BLaER1 treated with 17β-estradiol and CSF1 and Interleukin-3, amounts not matched to agents 10 nM and 100 nM (cell line): ENCODE measurements around the gene SRMS.

Experiments
- H3K27ac ChIP-seq, 11 experiments: shearing (Covaris generic); formaldehyde crosslinking; 2 replicates each; pipeline ENCODE4 v1.8.1; 2022
- H3K27me3 ChIP-seq, 11 experiments: shearing (Covaris generic); formaldehyde crosslinking; 2 replicates each; pipeline ENCODE4 v1.8.1; 2022
- H3K36me3 ChIP-seq, 11 experiments: shearing (Covaris generic); formaldehyde crosslinking; 2 replicates each; pipeline ENCODE4 v1.8.1; 2022
- H3K4me1 ChIP-seq, 10 experiments: shearing (Covaris generic); formaldehyde crosslinking; 2 replicates each; pipeline ENCODE4 v1.8.1; 2022
- H3K4me2 ChIP-seq, 11 experiments: shearing (Covaris generic); formaldehyde crosslinking; 2 replicates each; pipeline ENCODE4 v1.8.1; 2022
- H3K4me3 ChIP-seq, 10 experiments: shearing (Covaris generic); formaldehyde crosslinking; 2 replicates each; pipeline ENCODE4 v1.8.1; 2022
- H3K9ac ChIP-seq, 11 experiments: shearing (Covaris generic); formaldehyde crosslinking; 2 replicates each; pipeline ENCODE4 v1.8.1; 2022
- H3K9me3 ChIP-seq, 11 experiments: shearing (Covaris generic); formaldehyde crosslinking; replicated peaks in 1 of 11; 2 replicates each; pipeline ENCODE4 v1.8.1; 2022
- H4K20me1 ChIP-seq, 11 experiments: shearing (Covaris generic); formaldehyde crosslinking; 2 replicates each; pipeline ENCODE4 v1.8.1; 2022
- Cebpa-rat ChIP-seq, 11 experiments: shearing (Covaris generic); IDR thresholded peaks; 2 replicates each; pipeline ENCODE4 v1.8.1; 2022

Gene SRMS

GRCh38 chr20:63537525-63538203 is 9.9 kb downstream of the SRMS start:
- Histone ChIP-seq H3K4me3 (peak overlapping the region; percentile 42 to 72 (median 56)), H3K4me2 (peak overlapping the region; percentile 87 to 99 (median 97)), H3K9me3 (no peaks in the 10 kb centered on the region), H3K27ac (peak overlapping the region; percentile 62 to 91 (median 79)), H3K9ac (peak overlapping the region; percentile 59 to 84 (median 75)), H3K4me1 (peaks cover 13 to 81% (median 73%) of the 10 kb centered on the region in 10 experiments), H3K27me3 (peaks cover 10 to 54% (median 34%) of the 10 kb centered on the region in 11 experiments; a peak in 20 of 22 replicates), H3K36me3 (no peaks in the 10 kb centered on the region), H4K20me1 (peaks cover 0 to 55% (median 11%) of the 10 kb centered on the region in 11 experiments; a peak in 8 of 22 replicates)
- no peak for TF ChIP-seq Cebpa-rat (IDR thresholded peaks at IDR 0.05)

GRCh38 chr20:63536997-63537524 is 10.5 kb downstream of the SRMS start, which contains the start of gene PTK6:
PTK6 (minus strand) TSS chr20:63537376; CDS start chr20:63537314, 62 bp downstream.
- Histone ChIP-seq H3K4me1 (peaks cover 13 to 83% (median 75%) of the 10 kb centered on the region in 10 experiments), H3K9ac (peak within 1 kb of the TSS; percentile 59 to 84 (median 75)), H3K36me3 (no peaks in the 10 kb centered on the region), H3K4me2 (peak within 1 kb of the TSS; percentile 87 to 99 (median 97)), H3K4me3 (peak within 1 kb of the TSS; percentile 42 to 72 (median 56)), H3K27ac (peak within 1 kb of the TSS; percentile 62 to 91 (median 79)), H4K20me1 (peaks cover 0 to 49% (median 10%) of the 10 kb centered on the region in 11 experiments; a peak in 8 of 22 replicates), H3K9me3 (no peaks in the 10 kb centered on the region), H3K27me3 (peaks cover 10 to 58% (median 34%) of the 10 kb centered on the region in 11 experiments; a peak in 20 of 22 replicates)
- no peak for TF ChIP-seq Cebpa-rat (IDR thresholded peaks at IDR 0.05)

- H3K27ac ChIP-seq: peak overlapping the region; percentile 62 to 91 (median 79); a peak in 21 of 22 replicates
- no peak for TF ChIP-seq Cebpa-rat (IDR thresholded peaks at IDR 0.05)
Measured at GRCh38 chr20:63536241-63536977, 11.1 kb downstream of the SRMS start.

GRCh38 chr20:63534831-63535651 is 12.5 kb downstream of the SRMS start:
- no peak overlapping the region for H3K27ac ChIP-seq
- TF ChIP-seq Cebpa-rat (IDR thresholded peaks at IDR 0.05): no peak
- peak overlapping the region; percentile 32 to 79 (median 54); a peak in 20 of 22 replicates for H3K4me2 ChIP-seq
- peaks cover 0 to 38% (median 0%) of the 10 kb centered on the region in 11 experiments; a peak in 8 of 22 replicates for H4K20me1 ChIP-seq
- H3K4me1 ChIP-seq: peaks cover 13 to 86% (median 67%) of the 10 kb centered on the region in 10 experiments
- H3K9me3 ChIP-seq: no peaks in the 10 kb centered on the region
- no peaks in the 10 kb centered on the region for H3K36me3 ChIP-seq
- H3K9ac ChIP-seq: peak overlapping the region in 1 of 11 experiments; percentile 33; a peak in 1 of 22 replicates
- peaks cover 10 to 44% (median 23%) of the 10 kb centered on the region in 11 experiments; a peak in 20 of 22 replicates for H3K27me3 ChIP-seq
- H3K4me3 ChIP-seq: no peak overlapping the region

More at GRCh38 chr20:63536241-63536977, 11.1 kb downstream of the SRMS start:
- Histone ChIP-seq H3K4me2 (peak overlapping the region; percentile 87 to 99 (median 97)), H3K4me1 (peaks cover 13 to 88% (median 73%) of the 10 kb centered on the region in 10 experiments), H4K20me1 (peaks cover 0 to 43% (median 10%) of the 10 kb centered on the region in 11 experiments; a peak in 8 of 22 replicates), H3K9ac (peak overlapping the region; percentile 59 to 84 (median 75); a peak in 21 of 22 replicates), H3K36me3 (no peaks in the 10 kb centered on the region), H3K9me3 (no peaks in the 10 kb centered on the region), H3K4me3 (peak overlapping the region; percentile 42 to 72 (median 56); a peak in 16 of 20 replicates), H3K27me3 (peaks cover 10 to 56% (median 34%) of the 10 kb centered on the region in 11 experiments; a peak in 20 of 22 replicates)

GRCh38 chr20:63534427-63534830 is 13.1 kb downstream of the SRMS start:
- no peak overlapping the region for H3K27ac ChIP-seq
- H3K9me3 ChIP-seq: no peaks in the 10 kb centered on the region
- H3K36me3 ChIP-seq: no peaks in the 10 kb centered on the region
- H3K9ac ChIP-seq: peak overlapping the region in 1 of 11 experiments; percentile 33; a peak in 1 of 22 replicates
- H3K4me3 ChIP-seq: no peak overlapping the region
- H3K4me2 ChIP-seq: peak overlapping the region in 10 of 11 experiments; percentile 32 to 79 (median 55); a peak in 18 of 22 replicates
- TF ChIP-seq Cebpa-rat (IDR thresholded peaks at IDR 0.05): no peak
- peaks cover 0 to 38% (median 0%) of the 10 kb centered on the region in 11 experiments; a peak in 8 of 22 replicates for H4K20me1 ChIP-seq
- peaks cover 10 to 38% (median 21%) of the 10 kb centered on the region in 11 experiments; a peak in 20 of 22 replicates for H3K27me3 ChIP-seq
- peaks cover 13 to 81% (median 61%) of the 10 kb centered on the region in 10 experiments for H3K4me1 ChIP-seq

- no peak overlapping the region for H3K9ac ChIP-seq
- peak overlapping the region in 7 of 11 experiments; percentile 49 to 79 (median 61); a peak in 13 of 22 replicates for H3K4me2 ChIP-seq
- peaks cover 13 to 76% (median 56%) of the 10 kb centered on the region in 10 experiments for H3K4me1 ChIP-seq
Measured at GRCh38 chr20:63533871-63534393, 13.6 kb downstream of the SRMS start.

GRCh38 chr20:63533388-63533787 is 14.2 kb downstream of the SRMS start:
- Histone ChIP-seq H3K4me1 (peaks cover 13 to 72% (median 53%) of the 10 kb centered on the region in 10 experiments), H3K9me3 (no peaks in the 10 kb centered on the region), H3K4me2 (peak overlapping the region in 8 of 11 experiments; percentile 22 to 79 (median 58); a peak in 15 of 22 replicates), H3K9ac (no peak overlapping the region), H3K27ac (no peak overlapping the region), H3K4me3 (no peak overlapping the region), H4K20me1 (peaks cover 0 to 42% (median 0%) of the 10 kb centered on the region in 11 experiments; a peak in 9 of 22 replicates), H3K27me3 (peaks cover 8 to 31% (median 14%) of the 10 kb centered on the region in 11 experiments; a peak in 20 of 22 replicates), H3K36me3 (no peaks in the 10 kb centered on the region)
- no peak for TF ChIP-seq Cebpa-rat (IDR thresholded peaks at IDR 0.05)

More at GRCh38 chr20:63533871-63534393, 13.6 kb downstream of the SRMS start:
- no peak for TF ChIP-seq Cebpa-rat (IDR thresholded peaks at IDR 0.05)
- no peaks in the 10 kb centered on the region for H3K9me3 ChIP-seq
- H3K4me3 ChIP-seq: no peak overlapping the region
- peaks cover 10 to 33% (median 16%) of the 10 kb centered on the region in 11 experiments; a peak in 20 of 22 replicates for H3K27me3 ChIP-seq
- peaks cover 0 to 39% (median 0%) of the 10 kb centered on the region in 11 experiments; a peak in 9 of 22 replicates for H4K20me1 ChIP-seq
- H3K36me3 ChIP-seq: no peaks in the 10 kb centered on the region
- H3K27ac ChIP-seq: no peak overlapping the region
